K562 (cell line): ENCODE results near the gene EEF2. TPM values are rescaled to one million over a fixed set of nuclear protein-coding genes. Genes with fewer than 3 reads are reported as not detected.
A peak's percentile ranks its signal among the peaks of the same experiment; 100 is the strongest.

Experiments
- ATF3 ChIP-seq, 2 experiments: fragments of 450-650 bp in 1 of 2; sonication (generic) in 1 of 2; formaldehyde crosslinking in 1 of 2; IDR thresholded peaks in 1 of 2; conservative IDR thresholded peaks in 1 of 2; 2 replicates each; pipeline versions ENCODE4 v1.6.1 to v1.8.1; 2016 to 2023; ENCODE audit warnings: mild to moderate bottlenecking in 2 of 2, moderate library complexity in 2 of 2, inconsistent platforms in 1 of 2, missing genetic modification reagents in 1 of 2
- BHLHE40 ChIP-seq: IDR thresholded peaks from 2 replicates; pipeline ENCODE4 v1.6.1; 2011; ENCODE audit warnings: low read length, improper control_type of control experiment
- CEBPB ChIP-seq: fragments of 450-650 bp; IDR thresholded peaks from 2 replicates; pipeline ENCODE4 v1.6.1; 2016; ENCODE audit warnings: missing genetic modification characterization, missing compliant biosample characterization
- JUND ChIP-seq, 2 experiments: IDR thresholded peaks; 2 replicates in 1 of 2; 3 replicates in 1 of 2; pipeline ENCODE4 v1.6.1; 2011; ENCODE audit warnings: borderline replicate concordance in 2 of 2, low read depth in 2 of 2, low read length in 2 of 2, improper control_type of control experiment in 1 of 2, missing biosample characterization in 1 of 2, missing genetic modification characterization in 1 of 2, missing genetic modification reagents in 1 of 2
- MBD1 ChIP-seq: fragments of 250-450 bp; sonication (Bioruptor Pico); IDR thresholded peaks from 2 replicates; pipeline ENCODE4 v1.8.0; 2022; ENCODE audit warnings: inconsistent platforms
- NRF1 ChIP-seq, 2 experiments: fragments of 450-650 bp; IDR thresholded peaks in 1 of 2; conservative IDR thresholded peaks in 1 of 2; 2 replicates each; pipeline ENCODE4 v1.6.1; 2014; ENCODE audit warnings: mild to moderate bottlenecking in 2 of 2
- PKNOX1 ChIP-seq: fragments of 450-650 bp; IDR thresholded peaks from 2 replicates; pipeline ENCODE4 v1.6.1; 2016
- PRPF4 ChIP-seq: fragments of 200-400 bp; formaldehyde crosslinking; IDR thresholded peaks from one replicate; pipeline ENCODE4 v1.6.1; 2017; ENCODE audit warnings: low read length, low read depth, mild to moderate bottlenecking; ENCODE audit not compliant: insufficient read depth, poor library complexity, severe bottlenecking
- RCOR1 ChIP-seq, 2 experiments: IDR thresholded peaks; 2 replicates each; pipeline ENCODE4 v1.6.1; 2012; ENCODE audit warnings: low read depth in 2 of 2, low read length in 2 of 2, borderline replicate concordance in 1 of 2, improper control_type of control experiment in 1 of 2
- SAP30 ChIP-seq: fragments of 200-600 bp; sonication (generic); IDR thresholded peaks from 2 replicates; pipeline ENCODE4 v1.6.1; 2012; ENCODE audit warnings: borderline replicate concordance, low read depth, mild to moderate bottlenecking, moderate library complexity, low read length, control low read depth, inconsistent platforms; ENCODE audit not compliant: insufficient read depth, poor library complexity, severe bottlenecking
- SIX5 ChIP-seq, 2 experiments: IDR thresholded peaks; 2 replicates each; pipeline ENCODE4 v1.6.1; 2011; ENCODE audit warnings: low read length in 2 of 2, borderline replicate concordance in 1 of 2, low read depth in 1 of 2, mild to moderate bottlenecking in 1 of 2, moderate library complexity in 1 of 2; ENCODE audit not compliant: insufficient read depth in 1 of 2
- YY1 ChIP-seq, 3 experiments: IDR thresholded peaks; 2 replicates each; pipeline ENCODE4 v1.6.1; 2011; ENCODE audit warnings: low read length in 2 of 3, mild to moderate bottlenecking in 2 of 3, moderate library complexity in 2 of 3, borderline replicate concordance in 1 of 3, control low read depth in 1 of 3, low read depth in 1 of 3; ENCODE audit not compliant: insufficient read depth in 3 of 3, insufficient replicate concordance in 2 of 3, control insufficient read depth in 1 of 3, insufficient read length in 1 of 3; ENCODE audit errors: extremely low read depth in 1 of 3
- ZBTB26 ChIP-seq: fragments of 450-650 bp; formaldehyde crosslinking; IDR thresholded peaks from 2 replicates; pipeline ENCODE4 v1.4.0; 2022; ENCODE audit warnings: missing genetic modification characterization
- ZNF121 ChIP-seq: sonication (generic); formaldehyde crosslinking; conservative IDR thresholded peaks from 2 replicates; pipeline ENCODE4 v1.8.0; 2022; ENCODE audit warnings: missing genetic modification reagents
- ZNF263 ChIP-seq: sonication (generic); formaldehyde crosslinking; IDR thresholded peaks from 2 replicates; pipeline ENCODE4 v1.8.0; 2022; ENCODE audit warnings: mild to moderate bottlenecking, missing genetic modification reagents, borderline replicate concordance
- polyA plus RNA-seq, 8 experiments: library from polyadenylated mRNA; depleted of rRNA in 4 of 8; stranded (reverse) in 5 of 8; unstranded in 3 of 8; fragments of >200 nt; fragmentation: Nextera tagmentation in 2 of 8; fragmentation: Illumina TruSeq in 1 of 8; extraction: Ambion mirVana in 2 of 8; extraction: Trizol in 1 of 8; gene quantifications; 2 replicates each; pipeline versions ENCODE4 v1.2.1 to v1.2.3, GENCODE V29; 2011 to 2014; ENCODE audit warnings: inconsistent platforms in 1 of 8, missing spikeins in 1 of 8
- total RNA-seq, 7 experiments: library from RNA; depleted of rRNA in 6 of 7; stranded (reverse); fragments of >200 nt in 6 of 7; fragmentation: Illumina TruSeq in 2 of 7; extraction: Trizol in 2 of 7; gene quantifications; 2 replicates each; pipeline versions ENCODE4 v1.2.1 to v1.2.3, GENCODE V29; 2011 to 2021; ENCODE audit warnings: low replicate concordance in 1 of 7

The EEF2 gene
- total and polyA plus RNA-seq, 9 of the 15 experiments (the other 6 are each of a cell fraction or from before 2014, with no cell fraction given): 372 to 3,003 (median 1,453) TPM

- TF ChIP-seq PRPF4: no peak
- TF ChIP-seq CEBPB (tag): peak; percentile 56; the same call in 1 of the 2 replicates
- no peak for TF ChIP-seq RCOR1 (IDR thresholded peaks at IDR 0.05; ENCODE audit: borderline replicate concordance in 1 of 2, low read depth in 2 of 2, low read length in 2 of 2)
- TF ChIP-seq SIX5 (IDR thresholded peaks at IDR 0.05; ENCODE audit: borderline replicate concordance in 1 of 2, insufficient read depth in 1 of 2, low read depth in 1 of 2, low read length in 2 of 2): no peak
- TF ChIP-seq BHLHE40: peak; percentile 39; the same call in 1 of the 2 replicates
- no peak for TF ChIP-seq ZBTB26 (CRISPR knock-in tag)
- peak; percentile 80; the same call in 1 of the 2 replicates for TF ChIP-seq ZNF263
- TF ChIP-seq PKNOX1: 0 out of 2 replicates have a peak, but pooled peaks have one; percentile 25
- peak; percentile 23 for TF ChIP-seq SAP30
- peak; percentile 31; the same call in 1 of the 2 replicates for TF ChIP-seq JUND (IDR thresholded peaks at IDR 0.05; ENCODE audit: borderline replicate concordance, low read depth, low read length)
- TF ChIP-seq JUND (tag; IDR thresholded peaks at IDR 0.05; ENCODE audit: borderline replicate concordance, low read depth, low read length): no peak
- no peak for TF ChIP-seq NRF1 (conservative IDR thresholded peaks at IDR 0.05 in 1 of 2, IDR thresholded peaks at IDR 0.05 in 1 of 2)
- peak; percentile 86 for TF ChIP-seq ZNF121
- TF ChIP-seq ATF3 (IDR thresholded peaks at IDR 0.05): 0 out of 2 replicates have a peak, but pooled peaks have one; percentile 6
- TF ChIP-seq ATF3 (CRISPR knock-in tag; conservative IDR thresholded peaks at IDR 0.05): no peak
- no peak for TF ChIP-seq MBD1 (CRISPR knock-in tag)
- TF ChIP-seq YY1 (IDR thresholded peaks at IDR 0.05; ENCODE audit: borderline replicate concordance in 1 of 3, control insufficient read depth in 1 of 3, extremely low read depth in 1 of 3, insufficient read depth in 3 of 3, insufficient read length in 1 of 3, insufficient replicate concordance in 2 of 3, low read depth in 1 of 3, low read length in 2 of 3): peak in 1 of 3 experiments; percentile 41
These were observed 15.6 kb downstream of the EEF2 start (continued) for GRCh38 chr19:3969435-3970312.
